Dendritic cell treated with granulocyte-macrophage colony-stimulating factor and Interleukin-4, amounts not matched to agents 40 ng/mL and 50 ng/mL, for 4 days (primary cell): Measurements from ENCODE around the gene SCLT1.
"Not testable (repeated sequence)": the region's sequence is repeated elsewhere in the genome, so short reads cannot be mapped to it uniquely, and the experiment has no call there.

Experiments
- H3K27ac Mint-ChIP-seq: one replicate; pipeline ENCODE4 v1.8.0; 2022; ENCODE audit warnings: mild to moderate bottlenecking, mixed read lengths
- H3K27me3 Mint-ChIP-seq: one replicate; pipeline ENCODE4 v1.8.0; 2022; ENCODE audit warnings: mild to moderate bottlenecking, mixed read lengths
- H3K36me3 Mint-ChIP-seq: one replicate; pipeline ENCODE4 v1.8.0; 2022; ENCODE audit warnings: low read depth, mixed read lengths
- H3K4me1 Mint-ChIP-seq: one replicate; pipeline ENCODE4 v1.8.0; 2022; ENCODE audit warnings: low read depth, mixed read lengths
- H3K4me3 Mint-ChIP-seq: one replicate; pipeline ENCODE4 v1.8.0; 2022; ENCODE audit warnings: mild to moderate bottlenecking, moderate library complexity, mixed read lengths
- H3K9me3 Mint-ChIP-seq: one replicate; pipeline ENCODE4 v1.8.0; 2022; ENCODE audit warnings: mixed read lengths
- intact Hi-C: fragments of 100-400 bp; cut with micrococcal nuclease; formaldehyde crosslinking; loops from one replicate; pipeline ENCODE4 v1.15.0; 2022

The SCLT1 gene

GRCh38 chr4:129095811-129096454 is 2.6 kb upstream of the SCLT1 start, which contains the start of gene C4orf33:
TSS of gene C4orf33 (plus strand) at chr4:129096152. CDS start at chr4:129102611, 6,459 bp downstream.
- no peaks in the 10 kb centered on the region for H3K9me3 Mint-ChIP-seq
- peaks cover 6% of the 10 kb centered on the region for H3K36me3 Mint-ChIP-seq
- intact Hi-C loops: loop anchor here (2.0 to 10.0 kb wide), 4 partner anchors 231 to 1461 kb away; partner anchors contain the start of gene INTU
- H3K27ac Mint-ChIP-seq: peak within 1 kb of the TSS; percentile 99
- peaks cover 30% of the 10 kb centered on the region for H3K4me1 Mint-ChIP-seq
- no peaks in the 10 kb centered on the region for H3K27me3 Mint-ChIP-seq
- peak within 1 kb of the TSS; percentile 95 for H3K4me3 Mint-ChIP-seq

GRCh38 chr4:129094347-129094746 is 1.0 kb upstream of the SCLT1 start:
- Mint-ChIP-seq H3K36me3 (peaks cover 6% of the 10 kb centered on the region), H3K9me3 (no peaks in the 10 kb centered on the region), H3K27ac (no peak overlapping the region), H3K4me3 (no peak overlapping the region), H3K4me1 (peaks cover 35% of the 10 kb centered on the region), H3K27me3 (no peaks in the 10 kb centered on the region)
- intact Hi-C loops: loop anchor here (2.0 to 10.0 kb wide), 5 partner anchors 177 to 1460 kb away; partner anchors contain the start of genes INTU and LARP1B

- H3K36me3 Mint-ChIP-seq: peaks cover 6% of the 10 kb centered on the region
- H3K27ac Mint-ChIP-seq: no peak overlapping the region
- H3K4me3 Mint-ChIP-seq: no peak overlapping the region
- H3K9me3 Mint-ChIP-seq: no peaks in the 10 kb centered on the region
- intact Hi-C loops: loop anchor here (2.0 to 10.0 kb wide), 5 partner anchors 175 to 1458 kb away; partner anchors contain the start of genes INTU and LARP1B
- peaks cover 34% of the 10 kb centered on the region for H3K4me1 Mint-ChIP-seq
- H3K27me3 Mint-ChIP-seq: no peaks in the 10 kb centered on the region
Measured at GRCh38 chr4:129092631-129093190, 628 bp downstream of the SCLT1 start.

GRCh38 chr4:129087516-129087915 is 5.8 kb downstream of the SCLT1 start:
- Mint-ChIP-seq H3K27me3 (no peaks in the 10 kb centered on the region), H3K27ac (no peak overlapping the region), H3K4me3 (no peak overlapping the region), H3K9me3 (no peaks in the 10 kb centered on the region), H3K36me3 (peaks cover 6% of the 10 kb centered on the region), H3K4me1 (peaks cover 23% of the 10 kb centered on the region)
- intact Hi-C loops: no loop called here

GRCh38 chr4:129085472-129085871 is 7.9 kb downstream of the SCLT1 start:
- peaks cover 19% of the 10 kb centered on the region for H3K36me3 Mint-ChIP-seq
- H3K27ac Mint-ChIP-seq: no peak overlapping the region

GRCh38 chr4:129082302-129082701 is 11.0 kb downstream of the SCLT1 start:
- H3K9me3 Mint-ChIP-seq: peaks cover 33% of the 10 kb centered on the region
- H3K36me3 Mint-ChIP-seq: peaks cover 39% of the 10 kb centered on the region
- no peak overlapping the region for H3K4me3 Mint-ChIP-seq
- H3K27ac Mint-ChIP-seq: no peak overlapping the region
- no peaks in the 10 kb centered on the region for H3K27me3 Mint-ChIP-seq
- intact Hi-C loops: no loop called here
- peaks cover 13% of the 10 kb centered on the region for H3K4me1 Mint-ChIP-seq

More at GRCh38 chr4:129085472-129085871, 7.9 kb downstream of the SCLT1 start:
- no peak overlapping the region for H3K4me3 Mint-ChIP-seq
- H3K9me3 Mint-ChIP-seq: peaks cover 12% of the 10 kb centered on the region
- peaks cover 23% of the 10 kb centered on the region for H3K4me1 Mint-ChIP-seq
- intact Hi-C loops: no loop called here
- H3K27me3 Mint-ChIP-seq: no peaks in the 10 kb centered on the region

- Mint-ChIP-seq H3K36me3 (peaks cover 44% of the 10 kb centered on the region), H3K4me3 (no peak overlapping the region), H3K27me3 (no peaks in the 10 kb centered on the region), H3K4me1 (peaks cover 5% of the 10 kb centered on the region), H3K27ac (no peak overlapping the region), H3K9me3 (peaks cover 33% of the 10 kb centered on the region)
- intact Hi-C loops: no loop called here
Measured at GRCh38 chr4:129080129-129080528, 13.2 kb downstream of the SCLT1 start.

GRCh38 chr4:129077326-129077725 is 16.0 kb downstream of the SCLT1 start:
- no peak overlapping the region for H3K27ac Mint-ChIP-seq
- H3K4me3 Mint-ChIP-seq: no peak overlapping the region
- H3K36me3 Mint-ChIP-seq: peaks cover 68% of the 10 kb centered on the region
- intact Hi-C loops: no loop called here
- no peaks in the 10 kb centered on the region for H3K27me3 Mint-ChIP-seq
- peaks cover 5% of the 10 kb centered on the region for H3K4me1 Mint-ChIP-seq
- peaks cover 52% of the 10 kb centered on the region for H3K9me3 Mint-ChIP-seq

- H3K27me3 Mint-ChIP-seq, H3K27ac Mint-ChIP-seq, H3K4me1 Mint-ChIP-seq, H3K4me3 Mint-ChIP-seq, intact Hi-C loops: not testable (repeated sequence)
- Mint-ChIP-seq H3K36me3 (peaks cover 32% of the 10 kb centered on the region), H3K9me3 (peaks cover 66% of the 10 kb centered on the region)
Measured at GRCh38 chr4:129069537-129069936, 23.8 kb downstream of the SCLT1 start.

GRCh38 chr4:129064717-129065116 is 28.6 kb downstream of the SCLT1 start:
- intact Hi-C loops: no loop called here
- no peak overlapping the region for H3K27ac Mint-ChIP-seq
- H3K27me3 Mint-ChIP-seq: no peaks in the 10 kb centered on the region
- H3K9me3 Mint-ChIP-seq: peaks cover 69% of the 10 kb centered on the region
- no peak overlapping the region for H3K4me3 Mint-ChIP-seq
- no peaks in the 10 kb centered on the region for H3K4me1 Mint-ChIP-seq
- H3K36me3 Mint-ChIP-seq: peaks cover 48% of the 10 kb centered on the region

- Mint-ChIP-seq H3K27ac (no peak overlapping the region), H3K4me3 (no peak overlapping the region), H3K36me3 (peaks cover 53% of the 10 kb centered on the region), H3K27me3 (no peaks in the 10 kb centered on the region), H3K4me1 (no peaks in the 10 kb centered on the region), H3K9me3 (peaks cover 69% of the 10 kb centered on the region)
- intact Hi-C loops: no loop called here
Measured at GRCh38 chr4:129063640-129064039, 29.7 kb downstream of the SCLT1 start.

GRCh38 chr4:129062580-129062979 is 30.8 kb downstream of the SCLT1 start:
- Mint-ChIP-seq H3K4me3 (no peak overlapping the region), H3K36me3 (peaks cover 53% of the 10 kb centered on the region), H3K9me3 (peaks cover 69% of the 10 kb centered on the region), H3K27ac (no peak overlapping the region), H3K4me1 (no peaks in the 10 kb centered on the region), H3K27me3 (no peaks in the 10 kb centered on the region)
- intact Hi-C loops: no loop called here

- intact Hi-C loops: no loop called here
- Mint-ChIP-seq H3K4me1 (no peaks in the 10 kb centered on the region), H3K27ac (no peak overlapping the region), H3K36me3 (peaks cover 64% of the 10 kb centered on the region), H3K27me3 (no peaks in the 10 kb centered on the region), H3K9me3 (peaks cover 95% of the 10 kb centered on the region), H3K4me3 (no peak overlapping the region)
Measured at GRCh38 chr4:129059028-129059427, 34.3 kb downstream of the SCLT1 start.

GRCh38 chr4:129046055-129046959 is 47.0 kb downstream of the SCLT1 start:
- H3K27ac Mint-ChIP-seq: no peak overlapping the region

More at GRCh38 chr4:129046055-129046959, 47.0 kb downstream of the SCLT1 start:
- intact Hi-C loops: no loop called here
- Mint-ChIP-seq H3K4me1 (peaks cover 7% of the 10 kb centered on the region), H3K4me3 (no peak overlapping the region), H3K36me3 (peaks cover 11% of the 10 kb centered on the region), H3K9me3 (peaks cover 19% of the 10 kb centered on the region), H3K27me3 (no peaks in the 10 kb centered on the region)
